Endothelial cell of umbilical vein (primary cell): ENCODE results near the gene OSBPL8. TPM values are rescaled to one million over a fixed set of nuclear protein-coding genes. Genes with fewer than 3 reads are reported as not detected.

Experiments used
- BruUV-seq: library from RNA; stranded (reverse); fragments of 400-500 nt; replicated peaks from 2 replicates; lab custom pipeline; 2021; lab: Mats Ljungman, UMichigan
- CTCF ChIA-PET: fragments of 300-600, 350-600 bp; sonication (Branson Sonifier 250); formaldehyde crosslinking; loops from one replicate; lab custom pipeline; 2021; ENCODE audit warnings: antibody characterized with exemption, inconsistent platforms; lab: Charles Lee
- POLR2A ChIA-PET: fragments of 300-600, 350-600 bp; sonication (Branson Sonifier 250); formaldehyde crosslinking; loops from one replicate; lab custom pipeline; 2021; ENCODE audit warnings: antibody characterized with exemption, inconsistent platforms; lab: Charles Lee
- DNase-seq: peaks from one replicate; pipeline ENCODE4 v3.0.0-alpha.2; 2011; ENCODE audit warnings: low read depth, low spot score
- FAIRE-seq: peaks from 2 replicates; lab custom pipeline; 2011; peaks lifted over from hg19 to GRCh38; lab: Jason Lieb, UNC
- H2AFZ ChIP-seq: 2 replicates; pipeline ENCODE4 v1.6.0; 2012; ENCODE audit warnings: low read depth, low read length, control low read depth, inconsistent platforms
- H3K27ac ChIP-seq: 2 replicates; pipeline ENCODE4 v1.5.1; 2011; ENCODE audit warnings: low read depth, mild to moderate bottlenecking, control low read depth, low read length, moderate library complexity; ENCODE audit not compliant: insufficient read depth
- H3K27me3 ChIP-seq, 2 experiments: 2 replicates each; pipeline versions ENCODE4 v1.6.0 to v1.6.1; 2011; ENCODE audit warnings: low read length in 2 of 2, mixed read lengths in 1 of 2; ENCODE audit not compliant: control insufficient read depth in 2 of 2, insufficient read depth in 2 of 2
- H3K36me3 ChIP-seq, 2 experiments: 2 replicates in 1 of 2; 3 replicates in 1 of 2; pipeline ENCODE4 v1.5.1; 2011; ENCODE audit warnings: low read length in 2 of 2, mild to moderate bottlenecking in 1 of 2, moderate library complexity in 1 of 2; ENCODE audit not compliant: control insufficient read depth in 2 of 2, insufficient read depth in 2 of 2; ENCODE audit errors: extremely low read depth in 1 of 2
- H3K4me1 ChIP-seq: 3 replicates; pipeline ENCODE4 v1.5.1; 2011; ENCODE audit warnings: mild to moderate bottlenecking, low read length; ENCODE audit not compliant: control insufficient read depth, insufficient read depth; ENCODE audit errors: extremely low read depth
- H3K4me2 ChIP-seq: 2 replicates; pipeline ENCODE4 v1.6.1; 2011; ENCODE audit warnings: low read length, control low read depth, mixed read lengths; ENCODE audit not compliant: insufficient read depth
- H3K4me3 ChIP-seq, 3 experiments: fragments of 200-600 bp in 1 of 3; sonication (generic), shearing (Covaris generic) in 1 of 3; replicated peaks in 1 of 3; 2 replicates each; pipeline ENCODE4 v1.5.1; 2011 to 2016; ENCODE audit warnings: control low read depth in 3 of 3, low read length in 3 of 3, mild to moderate bottlenecking in 2 of 3, inconsistent platforms in 1 of 3, low read depth in 1 of 3, moderate library complexity in 1 of 3; ENCODE audit not compliant: insufficient read depth in 1 of 3
- H3K79me2 ChIP-seq: 2 replicates; pipeline ENCODE4 v1.6.0; 2012; ENCODE audit warnings: low read length, inconsistent platforms; ENCODE audit not compliant: control insufficient read depth, insufficient read depth
- H3K9ac ChIP-seq: replicated peaks from 2 replicates; pipeline ENCODE3; 2011; ENCODE audit warnings: low read length, control low read depth; ENCODE audit not compliant: insufficient read depth; ENCODE audit errors: extremely low read depth
- H3K9me1 ChIP-seq: replicated peaks from 3 replicates; pipeline ENCODE4 v1.6.0; 2011; ENCODE audit warnings: mild to moderate bottlenecking, low read length; ENCODE audit not compliant: control insufficient read depth, insufficient read depth; ENCODE audit errors: extremely low read depth
- H3K9me3 ChIP-seq: replicated peaks from 2 replicates; pipeline ENCODE4 v1.5.1; 2012; ENCODE audit warnings: low read length, inconsistent platforms; ENCODE audit not compliant: control insufficient read depth, insufficient read depth
- H4K20me1 ChIP-seq: replicated peaks from 2 replicates; pipeline ENCODE3; 2011; ENCODE audit warnings: mild to moderate bottlenecking, low read length; ENCODE audit not compliant: control insufficient read depth, insufficient read depth; ENCODE audit errors: extremely low read depth
- EZH2 ChIP-seq: IDR thresholded peaks from 2 replicates; pipeline ENCODE4 v1.6.1; 2012; ENCODE audit warnings: borderline replicate concordance, low read depth, mild to moderate bottlenecking, moderate library complexity, low read length, inconsistent platforms; ENCODE audit not compliant: severe bottlenecking
- FOS ChIP-seq: IDR thresholded peaks from 2 replicates; pipeline ENCODE4 v1.6.1; 2011; ENCODE audit warnings: mild to moderate bottlenecking, low read length, moderate library complexity, borderline replicate concordance; ENCODE audit not compliant: insufficient read depth
- GATA2 ChIP-seq: IDR thresholded peaks from 2 replicates; pipeline ENCODE4 v1.7.0; 2011; ENCODE audit warnings: low read depth, mild to moderate bottlenecking, moderate library complexity, mixed read lengths, low read length; ENCODE audit not compliant: insufficient read length, insufficient read depth
- JUN ChIP-seq: IDR thresholded peaks from 2 replicates; pipeline ENCODE4 v1.6.1; 2011; ENCODE audit warnings: borderline replicate concordance, low read depth; ENCODE audit not compliant: insufficient read length, insufficient read depth
- MYC ChIP-seq: IDR thresholded peaks from one replicate; pipeline ENCODE4 v1.6.1; 2011; ENCODE audit warnings: mild to moderate bottlenecking, low read depth, low read length
- POLR2A ChIP-seq: IDR thresholded peaks from 2 replicates; pipeline ENCODE4 v1.6.1; 2012; ENCODE audit warnings: low read depth, mild to moderate bottlenecking, control low read depth, low read length
- POLR2AphosphoS5 ChIP-seq: IDR thresholded peaks from 2 replicates; pipeline ENCODE4 v1.6.1; 2012; ENCODE audit warnings: low read depth, mild to moderate bottlenecking, control low read depth, low read length, moderate library complexity; ENCODE audit not compliant: insufficient read depth
- dilution Hi-C: fragments of 300-500 bp; cut with MboI; formaldehyde crosslinking; loops from one replicate; pipeline ENCODE4 v1.15.0; 2019; ENCODE audit warnings: low sequenced_read_pairs; ENCODE audit not compliant: extremely low pct_ligation_motif_present
- intact Hi-C: fragments of 100-400 bp; cut with micrococcal nuclease; formaldehyde crosslinking; loops from one replicate; pipeline ENCODE4 v1.10.0; 2022
- polyA plus RNA-seq, 4 experiments: library from polyadenylated mRNA; depleted of rRNA in 3 of 4; stranded (reverse) in 3 of 4; unstranded in 1 of 4; fragments of >200 nt; gene quantifications; 2 replicates each; pipeline versions ENCODE4 v1.2.1 to v1.2.3, GENCODE V29; 2011 to 2012; ENCODE audit warnings: missing spikeins in 1 of 4
- total RNA-seq: library from RNA; stranded (reverse); gene quantifications from 2 replicates; pipeline ENCODE4 v1.2.3, GENCODE V29; 2021
- TF ChIP-seq, protein P1 (sequence below): IDR thresholded peaks from 2 replicates; pipeline ENCODE4 v1.6.1; 2011; ENCODE audit not compliant: insufficient read depth, insufficient read length
- TF ChIP-seq, protein P2 (sequence below), 2 donors: IDR thresholded peaks; 1 replicate in 1 of 2; 2 replicates in 1 of 2; pipeline ENCODE4 v1.5.1; 2011; ENCODE audit warnings: low read length in 2 of 2, mild to moderate bottlenecking in 2 of 2, moderate library complexity in 2 of 2, control low read depth in 1 of 2, inconsistent platforms in 1 of 2, low read depth in 1 of 2; ENCODE audit not compliant: insufficient read depth in 1 of 2; ENCODE audit errors: extremely low read depth in 1 of 2

OSBPL8 gene
- total and polyA plus RNA-seq, 2 donors (not counting 3 experiments of a cell fraction or from before 2014, with no cell fraction given): 10.3 to 47.6 TPM

DNA sequence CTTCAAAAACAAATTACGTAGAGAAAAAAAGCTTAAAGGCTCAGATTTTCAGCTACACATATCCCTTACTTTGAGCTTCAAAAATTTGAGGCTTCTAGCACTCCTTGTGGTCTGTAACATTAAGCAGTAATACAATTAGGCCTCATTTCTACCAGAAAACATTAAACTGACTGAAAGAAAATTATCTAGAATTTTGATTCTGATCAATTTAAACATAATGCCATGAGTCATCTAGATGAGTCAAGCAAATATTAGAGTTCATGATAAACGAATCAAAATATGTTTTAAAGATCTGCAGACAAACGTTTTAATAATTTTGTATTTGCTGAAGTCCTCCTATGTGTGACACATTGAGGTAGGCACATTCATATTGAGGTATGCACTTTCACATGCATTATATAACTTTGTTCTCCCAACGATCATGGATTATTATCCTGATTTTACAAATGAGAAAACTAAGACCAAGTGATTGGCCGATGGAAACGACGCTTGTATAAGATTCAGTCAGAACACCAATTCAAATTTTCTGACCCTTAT, 4.3 kb downstream of the OSBPL8 start:
- H3K36me3 ChIP-seq: no peaks in the 10 kb centered on the region
- no peaks in the 10 kb centered on the region for H3K27me3 ChIP-seq
- H3K9ac ChIP-seq: no peak overlapping the region
- no peaks in the 10 kb centered on the region for H3K9me3 ChIP-seq
- ChIA-PET CTCF (interaction anchor here (1.0 to 2.2 kb wide), 3 partner anchors 26 to 99 kb away, joined by 3 to 6 read pairs (median 3); no protein-coding TSS in a partner anchor), POLR2A (no interaction called here)
- intact Hi-C loops (loop anchor here (5.0 kb wide), 2 partner anchors 293 to 473 kb away; partner anchors contain the start of gene NAP1L1), dilution Hi-C loops (no loop called here)
- no peaks in the 10 kb centered on the region for H3K9me1 ChIP-seq
- no peak overlapping the region for H2AFZ ChIP-seq
- no TSS peak for BruUV-seq
- TF ChIP-seq FOS (peak; percentile 52), JUN (peak; percentile 14)
- TF ChIP-seq, protein P1, sequence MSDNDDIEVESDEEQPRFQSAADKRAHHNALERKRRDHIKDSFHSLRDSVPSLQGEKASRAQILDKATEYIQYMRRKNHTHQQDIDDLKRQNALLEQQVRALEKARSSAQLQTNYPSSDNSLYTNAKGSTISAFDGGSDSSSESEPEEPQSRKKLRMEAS: no peak
- FAIRE-seq (no peak), DNase-seq (no peak)
- peaks cover 27% of the 10 kb centered on the region for H3K4me1 ChIP-seq
- no peak overlapping the region for H3K27ac ChIP-seq
- peaks cover 43% of the 10 kb centered on the region for H3K79me2 ChIP-seq
- no peak overlapping the region for H3K4me3 ChIP-seq
- no peak overlapping the region for H3K4me2 ChIP-seq
- H4K20me1 ChIP-seq: no peaks in the 10 kb centered on the region

DNA sequence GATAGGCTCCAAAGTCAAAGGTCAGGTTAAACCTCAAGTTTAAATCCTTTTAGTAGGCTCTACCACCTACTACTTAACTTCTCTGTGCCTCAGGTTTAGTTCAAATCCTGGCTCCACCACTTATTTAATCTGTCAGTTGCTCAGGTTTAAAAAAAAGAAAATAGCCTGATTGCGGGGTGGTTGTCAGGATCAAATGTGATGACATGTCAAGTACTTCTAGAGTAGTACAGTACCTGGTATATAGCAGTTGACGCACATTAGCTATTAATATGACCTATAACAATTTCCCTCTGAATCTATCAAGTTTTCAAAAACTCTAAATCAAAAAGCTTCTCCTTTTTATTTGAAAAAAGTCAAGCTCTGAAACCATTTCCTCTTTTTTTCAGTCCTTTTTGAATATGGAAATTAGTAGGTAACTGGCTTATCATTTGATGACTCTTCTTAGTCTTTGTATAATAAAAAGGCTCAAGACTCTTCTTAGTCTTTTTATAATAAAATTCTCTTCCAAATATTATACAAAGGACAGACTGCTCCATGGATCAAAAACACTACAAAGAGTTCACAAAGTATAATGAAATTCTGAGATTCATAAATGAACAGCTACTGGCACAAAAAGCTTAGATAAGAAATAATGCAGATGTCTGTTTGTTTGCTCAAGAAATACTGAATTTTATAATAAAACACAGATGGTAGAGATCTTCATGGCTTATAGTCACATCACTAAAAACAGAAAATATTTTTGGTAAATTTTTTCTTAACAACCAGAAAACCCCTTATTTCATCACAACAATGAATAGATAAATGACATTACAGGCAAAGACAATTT, 5.0 kb downstream of the OSBPL8 start:
- H3K4me1 ChIP-seq: peaks cover 27% of the 10 kb centered on the region
- ChIA-PET CTCF (interaction anchor here (1.0 to 2.2 kb wide), 3 partner anchors 25 to 98 kb away, joined by 3 to 6 read pairs (median 3); no protein-coding TSS in a partner anchor), POLR2A (no interaction called here)
- H2AFZ ChIP-seq: no peak overlapping the region
- TF ChIP-seq GATA2: no peak
- TF ChIP-seq POLR2A: no peak
- no peak for TF ChIP-seq JUN
- no peak for TF ChIP-seq POLR2AphosphoS5
- TF ChIP-seq, protein P1: no peak
- no peak for TF ChIP-seq FOS
- no peak for TF ChIP-seq MYC
- no peak for TF ChIP-seq EZH2
- TF ChIP-seq, protein P2, sequence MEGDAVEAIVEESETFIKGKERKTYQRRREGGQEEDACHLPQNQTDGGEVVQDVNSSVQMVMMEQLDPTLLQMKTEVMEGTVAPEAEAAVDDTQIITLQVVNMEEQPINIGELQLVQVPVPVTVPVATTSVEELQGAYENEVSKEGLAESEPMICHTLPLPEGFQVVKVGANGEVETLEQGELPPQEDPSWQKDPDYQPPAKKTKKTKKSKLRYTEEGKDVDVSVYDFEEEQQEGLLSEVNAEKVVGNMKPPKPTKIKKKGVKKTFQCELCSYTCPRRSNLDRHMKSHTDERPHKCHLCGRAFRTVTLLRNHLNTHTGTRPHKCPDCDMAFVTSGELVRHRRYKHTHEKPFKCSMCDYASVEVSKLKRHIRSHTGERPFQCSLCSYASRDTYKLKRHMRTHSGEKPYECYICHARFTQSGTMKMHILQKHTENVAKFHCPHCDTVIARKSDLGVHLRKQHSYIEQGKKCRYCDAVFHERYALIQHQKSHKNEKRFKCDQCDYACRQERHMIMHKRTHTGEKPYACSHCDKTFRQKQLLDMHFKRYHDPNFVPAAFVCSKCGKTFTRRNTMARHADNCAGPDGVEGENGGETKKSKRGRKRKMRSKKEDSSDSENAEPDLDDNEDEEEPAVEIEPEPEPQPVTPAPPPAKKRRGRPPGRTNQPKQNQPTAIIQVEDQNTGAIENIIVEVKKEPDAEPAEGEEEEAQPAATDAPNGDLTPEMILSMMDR (IDR thresholded peaks at IDR 0.05; ENCODE audit: extremely low read depth in 1 of 2, insufficient read depth in 1 of 2, low read depth in 1 of 2, low read length in 2 of 2): no peak
- DNase-seq (no peak), FAIRE-seq (no peak)
- no peaks in the 10 kb centered on the region for H3K9me1 ChIP-seq
- intact Hi-C loops (loop anchor here (5.0 kb wide), 2 partner anchors 292 to 472 kb away; partner anchors contain the start of gene NAP1L1), dilution Hi-C loops (no loop called here)
- H3K9ac ChIP-seq: no peak overlapping the region
- H4K20me1 ChIP-seq: no peaks in the 10 kb centered on the region
- peaks cover 43% of the 10 kb centered on the region for H3K79me2 ChIP-seq
- no TSS peak for BruUV-seq
- H3K4me3 ChIP-seq: no peak overlapping the region
- no peak overlapping the region for H3K4me2 ChIP-seq
- H3K36me3 ChIP-seq: no peaks in the 10 kb centered on the region
- no peak overlapping the region for H3K27ac ChIP-seq
- no peaks in the 10 kb centered on the region for H3K9me3 ChIP-seq
- H3K27me3 ChIP-seq: no peaks in the 10 kb centered on the region
